Glomerular visceral epithelial cell (primary cell): ENCODE data around the gene MARCHF4.
"Not testable (repeated sequence)": the region's sequence is repeated elsewhere in the genome, so short reads cannot be mapped to it uniquely, and the experiment has no call there.

Experiments
- DNase-seq: peaks from one replicate; pipeline ENCODE4 v3.0.0-alpha.2; 2016; ENCODE audit errors: extremely low spot score

Gene MARCHF4

DNA sequence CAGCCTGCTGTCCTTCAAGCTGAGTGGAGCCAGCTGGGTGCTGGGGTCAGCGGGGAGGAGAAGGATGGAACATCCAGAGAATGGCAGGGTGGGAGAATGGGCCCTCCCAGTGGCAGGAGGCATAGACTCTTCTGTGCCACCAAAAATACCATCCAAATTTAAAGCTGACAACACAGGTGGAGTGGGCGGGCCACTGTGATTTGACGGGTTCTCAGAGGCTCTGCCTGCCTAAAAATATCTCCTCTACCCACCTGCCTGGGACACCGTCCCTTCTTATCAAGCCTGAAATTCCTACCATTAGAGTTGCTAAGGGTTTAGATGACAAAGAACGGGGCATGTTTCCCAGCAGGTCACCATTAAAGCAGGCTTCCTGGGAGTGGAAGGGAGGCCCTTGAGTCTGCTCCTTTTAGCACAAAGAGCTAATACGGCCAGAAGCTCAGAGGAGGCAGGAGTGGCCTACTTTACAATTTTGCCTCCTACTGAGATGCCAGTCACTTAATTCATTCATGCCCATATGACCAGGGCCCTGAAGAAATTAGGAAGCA, 19.8 kb upstream of the MARCHF4 start:
- no peak for DNase-seq

GRCh38 chr2:216391401-216391800, 19.1 kb upstream of the MARCHF4 start:
- no peak for DNase-seq

DNA sequence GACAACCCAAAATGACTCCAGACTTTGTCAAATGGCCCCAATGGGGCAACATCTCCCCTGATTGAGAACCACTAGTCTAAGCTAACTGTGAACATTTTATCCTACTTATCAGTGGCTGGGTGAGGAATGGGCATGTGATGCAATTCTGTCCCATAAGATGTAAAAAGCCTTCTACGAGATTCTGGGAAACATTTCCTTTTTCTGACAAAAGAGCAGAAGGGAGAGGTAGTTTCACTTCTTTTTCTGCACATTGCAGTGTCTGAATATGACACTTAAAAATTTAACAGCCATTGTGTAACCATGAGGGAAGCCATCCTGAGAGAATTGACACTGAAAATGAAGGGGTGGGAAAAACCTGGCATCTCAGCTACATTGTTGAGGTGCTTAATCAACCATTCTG, 17.3 kb upstream of the MARCHF4 start:
- DNase-seq, result no peak

DNA sequence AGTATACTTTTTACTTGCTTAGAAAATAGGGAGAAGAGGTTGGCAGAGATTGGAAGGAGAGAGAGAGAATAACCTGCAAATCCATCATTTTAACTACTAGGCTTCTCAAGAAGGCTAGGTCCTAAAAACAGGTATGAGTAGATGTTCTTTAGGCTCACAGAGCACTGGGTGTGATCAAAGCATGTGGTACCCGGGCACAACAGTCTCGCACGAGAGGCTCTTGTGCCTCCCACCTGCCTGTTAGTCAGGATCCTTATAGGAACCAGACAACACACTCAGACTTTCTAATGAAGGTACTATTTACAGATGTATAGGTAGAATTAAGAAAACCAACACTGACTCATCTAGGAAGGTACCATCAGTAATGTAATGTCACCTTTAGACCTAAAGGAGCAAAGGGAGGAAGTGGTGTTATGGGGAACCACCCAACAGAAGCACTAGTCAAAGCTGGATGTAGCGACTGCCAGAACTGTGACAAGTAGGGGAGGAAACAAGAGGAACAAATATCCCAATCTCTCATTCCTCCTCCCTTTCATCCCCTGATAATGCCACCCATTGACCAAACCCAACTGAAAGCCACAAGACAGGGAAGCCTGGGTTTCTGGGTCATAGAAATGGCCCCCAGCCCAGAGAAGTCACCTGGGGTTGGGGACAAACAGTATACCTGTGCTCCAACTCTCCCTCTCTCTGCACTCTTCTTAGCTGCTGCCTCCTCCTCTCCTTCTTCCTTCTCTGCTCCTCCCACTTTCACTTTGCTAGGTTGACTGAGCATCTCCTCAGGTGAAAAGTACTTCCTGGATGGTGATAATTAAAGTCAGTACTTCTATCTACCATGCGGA, 16.0 kb upstream of the MARCHF4 start:
- DNase-seq, result no peak

GRCh38 chr2:216387262-216387661, 15.0 kb upstream of the MARCHF4 start:
- no peak for DNase-seq

- DNase-seq, result no peak
Observed at GRCh38 chr2:216385478-216385877, 13.2 kb upstream of the MARCHF4 start.

DNA sequence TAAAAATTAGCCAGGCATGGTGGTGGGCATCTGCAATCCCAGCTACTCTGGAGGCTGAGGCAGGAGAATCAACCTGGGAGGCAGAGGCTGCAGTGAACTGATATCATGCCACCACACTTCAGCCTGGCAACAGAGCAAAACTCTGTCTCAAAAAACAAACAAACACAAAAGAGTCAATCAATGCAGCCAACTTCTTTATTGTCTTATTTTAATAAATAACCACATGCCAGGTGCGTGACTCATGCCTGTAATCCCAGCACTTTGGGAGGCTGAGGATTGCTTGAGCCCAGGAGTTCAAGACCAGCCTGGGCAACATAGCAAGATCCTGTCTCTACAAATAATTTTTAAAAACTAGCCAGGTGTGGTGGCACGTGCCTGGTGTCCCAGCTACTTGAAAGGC, 12.1 kb upstream of the MARCHF4 start:
- not testable (repeated sequence) for DNase-seq

DNA sequence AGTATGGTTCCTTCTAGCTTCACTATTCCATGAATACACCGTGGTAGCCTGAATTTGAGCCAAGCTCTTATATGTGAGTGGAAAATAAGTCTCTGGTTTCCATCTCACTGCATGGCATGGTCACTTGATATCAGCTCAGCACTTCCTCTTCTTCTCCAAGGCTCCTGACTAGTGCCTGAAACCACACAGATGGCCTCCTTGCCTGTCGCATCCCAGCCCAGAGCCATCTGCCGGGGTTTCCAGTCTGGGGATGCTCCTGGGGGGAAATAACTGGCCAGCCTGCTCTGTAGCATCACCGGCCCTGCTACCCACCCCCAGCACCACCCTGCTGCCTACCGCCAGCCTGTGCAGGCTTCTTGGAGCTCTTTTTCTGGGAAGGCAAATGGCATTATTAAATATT, 7.7 kb upstream of the MARCHF4 start:
- DNase-seq, result no peak

DNA sequence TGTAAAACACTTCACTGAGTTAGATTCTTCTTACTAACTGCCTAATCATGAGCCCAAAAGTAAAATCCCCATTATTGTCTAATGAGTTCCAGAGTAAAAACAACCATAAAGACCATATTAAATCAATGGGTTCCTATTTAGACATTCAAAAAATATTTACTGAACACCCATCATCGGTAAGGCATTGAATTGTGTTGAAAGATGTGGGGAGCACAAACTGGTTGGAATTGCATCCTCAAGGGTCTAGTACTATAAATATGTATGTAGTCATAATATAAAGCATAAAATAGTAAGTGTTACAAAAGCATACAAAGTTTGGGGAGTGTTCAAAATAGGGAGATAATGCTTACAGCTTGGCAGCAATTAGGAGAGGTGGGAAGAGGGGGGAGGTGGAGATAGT, 3.0 kb upstream of the MARCHF4 start:
- DNase-seq, result no peak

DNA sequence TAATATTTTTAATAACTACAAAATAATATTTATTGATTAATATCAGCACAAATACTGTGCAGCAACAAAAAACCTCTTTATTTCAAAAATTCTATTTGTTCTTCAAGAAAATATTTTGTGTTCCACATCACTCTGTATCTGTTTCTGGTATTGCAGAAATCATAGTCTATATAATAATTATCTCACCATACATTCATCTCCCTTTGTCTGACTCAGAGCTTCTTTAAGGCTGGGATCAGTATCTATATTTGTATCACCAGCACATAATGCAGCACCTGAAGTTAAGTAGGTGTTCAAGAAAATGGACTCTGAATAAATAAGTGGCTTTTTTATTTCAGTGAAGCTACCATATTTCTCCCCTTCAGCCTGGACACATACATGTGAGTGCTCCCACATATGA, 1.6 kb upstream of the MARCHF4 start:
- DNase-seq, result no peak

- DNase-seq, result peak; percentile 54
Observed at GRCh38 chr2:216372761-216373291, 543 bp upstream of the MARCHF4 start.

- DNase-seq, result peak; percentile 42
Observed at GRCh38 chr2:216370961-216371712, 1.1 kb downstream of the MARCHF4 start.

- no peak for DNase-seq
Observed at GRCh38 chr2:216369821-216370220, 2.5 kb downstream of the MARCHF4 start.

GRCh38 chr2:216366777-216367471, 5.4 kb downstream of the MARCHF4 start:
- no peak for DNase-seq

DNA sequence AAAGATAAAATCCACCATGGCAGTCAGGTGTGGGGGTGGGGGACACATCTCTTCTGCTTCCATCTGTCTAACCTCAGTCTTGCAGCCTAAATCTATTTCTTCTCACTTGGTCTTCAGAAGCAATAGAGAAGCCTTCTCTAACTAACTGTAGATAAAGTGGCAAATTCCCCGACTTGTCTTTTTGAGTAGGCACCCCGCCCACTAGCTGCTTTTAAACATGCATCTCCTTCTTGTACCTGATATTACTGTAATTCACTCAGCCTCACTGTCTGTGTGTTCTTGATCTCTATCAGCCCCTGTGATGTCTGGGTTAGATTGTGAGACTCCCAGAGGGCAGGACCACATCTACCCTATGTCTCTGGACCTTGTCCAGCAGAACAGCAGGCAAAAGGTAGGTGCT, 6.8 kb downstream of the MARCHF4 start:
- DNase-seq, result no peak

DNA sequence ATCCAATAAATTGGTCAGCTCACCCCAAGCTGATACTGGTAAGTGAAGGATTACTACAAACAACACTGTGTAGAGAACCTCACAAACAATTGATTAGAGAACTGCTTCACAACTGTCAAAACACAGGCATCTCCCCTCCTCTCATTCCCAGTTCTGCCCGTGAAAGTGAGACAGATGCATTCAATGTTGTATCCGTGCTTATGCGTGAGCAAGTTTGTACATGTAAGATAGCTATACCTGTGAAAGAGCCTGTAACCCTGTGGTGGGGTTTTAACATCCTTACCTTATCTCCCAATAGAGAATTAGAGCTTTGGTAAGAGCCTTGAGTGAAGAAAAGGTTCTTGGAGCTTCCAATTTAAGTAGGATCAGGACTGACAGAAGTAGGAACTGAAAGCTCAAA, 9.1 kb downstream of the MARCHF4 start:
- DNase-seq, result no peak

GRCh38 chr2:216362730-216363129, 9.6 kb downstream of the MARCHF4 start:
- peak; percentile 82 for DNase-seq

DNA sequence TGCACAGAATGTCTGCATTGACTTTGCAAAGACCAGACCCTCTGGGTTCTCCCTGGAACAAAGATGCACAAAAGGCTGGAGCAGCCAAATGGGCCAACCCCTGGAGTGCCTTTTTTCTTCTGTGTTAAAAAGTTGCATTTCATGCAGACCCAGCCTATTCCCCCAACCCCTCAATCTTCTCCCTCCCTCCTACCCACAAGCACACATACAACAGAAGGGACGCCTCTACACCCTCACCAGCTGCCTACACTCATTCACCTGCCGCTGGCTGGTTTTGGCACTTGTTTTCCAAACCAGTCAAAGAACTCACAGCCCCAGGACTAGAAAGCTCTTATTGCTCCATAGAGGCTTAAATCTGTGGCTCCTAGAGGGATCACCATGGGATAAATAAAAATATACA, 16.6 kb downstream of the MARCHF4 start:
- no peak for DNase-seq

GRCh38 chr2:216354306-216354705, 18.0 kb downstream of the MARCHF4 start:
- DNase-seq, result peak; percentile 75

GRCh38 chr2:216352653-216353270, 19.5 kb downstream of the MARCHF4 start:
- DNase-seq, result no peak

DNA sequence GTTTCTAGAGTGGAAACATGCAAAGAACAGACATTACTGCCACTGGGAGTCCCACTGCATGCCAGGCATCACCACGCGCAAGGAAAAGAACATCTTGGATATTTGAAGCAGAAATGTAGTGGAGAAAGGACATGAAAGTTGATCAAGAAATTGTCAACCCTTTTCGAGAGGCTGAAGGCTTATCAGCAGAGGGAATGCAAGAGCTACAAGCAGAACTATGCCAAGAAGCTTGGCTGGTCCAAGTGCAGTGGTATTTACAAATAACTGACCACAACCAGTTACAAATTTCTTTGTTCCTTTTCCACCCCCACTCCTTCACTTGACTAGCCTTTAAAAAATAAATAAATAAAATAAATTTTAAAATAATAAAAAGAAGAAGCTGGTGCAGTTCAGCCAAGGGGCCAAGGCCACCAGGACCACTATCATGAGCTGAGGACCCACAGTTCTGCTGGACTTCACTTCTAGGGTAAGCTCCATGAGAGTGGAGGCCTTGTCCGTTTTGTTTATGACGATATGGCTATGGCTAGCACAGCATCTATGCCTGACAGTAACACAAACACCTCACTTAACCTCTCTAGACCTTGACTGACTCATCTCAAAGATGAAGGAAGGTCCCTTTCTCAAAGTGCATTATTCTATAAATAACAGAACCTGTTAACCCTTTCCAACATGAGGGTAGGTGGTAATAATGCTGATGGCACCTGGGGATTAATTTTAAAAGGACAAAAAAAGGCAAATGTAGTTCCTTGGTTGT, 20.9 kb downstream of the MARCHF4 start:
- no peak for DNase-seq
